WERI-Rb-1 (cell line): ENCODE data around the gene NIF3L1.

Experiments used
- DNase-seq: peaks from one replicate; pipeline ENCODE4 v3.0.0-alpha.2; 2020
- H3K27ac ChIP-seq: fragments of 250-450 bp; sonication (Bioruptor Pico); 2 replicates; pipeline ENCODE4 v1.5.1; 2020; ENCODE audit warnings: mild to moderate bottlenecking, moderate library complexity
- H3K27me3 ChIP-seq: fragments of 250-450 bp; sonication (Bioruptor Pico); 2 replicates; pipeline ENCODE4 v1.5.1; 2021; ENCODE audit warnings: mild to moderate bottlenecking, low read depth, moderate library complexity; ENCODE audit not compliant: insufficient read depth, severe bottlenecking
- H3K36me3 ChIP-seq: fragments of 250-450 bp; sonication (Bioruptor Pico); 2 replicates; pipeline ENCODE4 v1.5.1; 2020; ENCODE audit warnings: mild to moderate bottlenecking, moderate library complexity
- H3K4me3 ChIP-seq: 2 replicates; pipeline ENCODE4 v1.5.1; 2011; ENCODE audit warnings: low read depth, mild to moderate bottlenecking, control low read depth, low read length
- H3K9me3 ChIP-seq: fragments of 250-450 bp; sonication (Bioruptor Pico); 2 replicates; pipeline ENCODE4 v1.5.1; 2021; ENCODE audit warnings: mild to moderate bottlenecking, moderate library complexity; ENCODE audit not compliant: severe bottlenecking
- TF ChIP-seq, protein P1 (sequence below): IDR thresholded peaks from 2 replicates; pipeline ENCODE4 v1.5.1; 2011; ENCODE audit warnings: low read depth, mild to moderate bottlenecking, control low read depth, inconsistent platforms, low read length

Gene NIF3L1

DNA sequence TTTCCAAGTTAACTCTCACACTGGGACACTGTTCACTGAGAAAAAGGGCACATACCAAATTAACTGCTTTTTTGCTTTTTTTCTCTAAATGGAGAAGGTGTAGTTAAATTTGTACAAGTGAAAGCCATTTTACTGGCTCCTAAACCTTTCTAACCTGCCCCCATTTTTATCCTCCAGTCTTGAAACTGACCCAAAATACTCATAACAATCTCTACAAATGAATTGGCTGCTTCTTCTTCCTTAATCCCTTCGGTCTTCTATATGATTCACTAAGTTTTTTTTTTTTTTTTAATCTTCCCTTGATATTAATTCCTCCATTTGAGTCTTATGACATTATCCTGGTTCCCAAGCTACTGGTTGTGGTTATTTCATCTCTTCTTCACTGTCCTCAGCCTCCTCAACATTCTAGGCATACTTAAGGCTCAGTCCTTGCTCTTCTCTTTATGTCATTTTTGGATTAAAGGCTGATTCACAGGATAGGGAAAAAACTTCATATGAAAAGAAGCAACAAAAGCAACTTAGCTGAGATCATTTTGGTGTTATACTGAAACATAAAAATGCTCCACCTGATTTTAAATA, 54.4 kb downstream of the NIF3L1 start:
- DNase-seq: no peak
- Histone ChIP-seq H3K4me3 (no peak overlapping the region), H3K27ac (no peak overlapping the region), H3K27me3 (no peaks in the 10 kb centered on the region), H3K36me3 (peaks cover 45% of the 10 kb centered on the region), H3K9me3 (no peaks in the 10 kb centered on the region)
- TF ChIP-seq, protein P1, sequence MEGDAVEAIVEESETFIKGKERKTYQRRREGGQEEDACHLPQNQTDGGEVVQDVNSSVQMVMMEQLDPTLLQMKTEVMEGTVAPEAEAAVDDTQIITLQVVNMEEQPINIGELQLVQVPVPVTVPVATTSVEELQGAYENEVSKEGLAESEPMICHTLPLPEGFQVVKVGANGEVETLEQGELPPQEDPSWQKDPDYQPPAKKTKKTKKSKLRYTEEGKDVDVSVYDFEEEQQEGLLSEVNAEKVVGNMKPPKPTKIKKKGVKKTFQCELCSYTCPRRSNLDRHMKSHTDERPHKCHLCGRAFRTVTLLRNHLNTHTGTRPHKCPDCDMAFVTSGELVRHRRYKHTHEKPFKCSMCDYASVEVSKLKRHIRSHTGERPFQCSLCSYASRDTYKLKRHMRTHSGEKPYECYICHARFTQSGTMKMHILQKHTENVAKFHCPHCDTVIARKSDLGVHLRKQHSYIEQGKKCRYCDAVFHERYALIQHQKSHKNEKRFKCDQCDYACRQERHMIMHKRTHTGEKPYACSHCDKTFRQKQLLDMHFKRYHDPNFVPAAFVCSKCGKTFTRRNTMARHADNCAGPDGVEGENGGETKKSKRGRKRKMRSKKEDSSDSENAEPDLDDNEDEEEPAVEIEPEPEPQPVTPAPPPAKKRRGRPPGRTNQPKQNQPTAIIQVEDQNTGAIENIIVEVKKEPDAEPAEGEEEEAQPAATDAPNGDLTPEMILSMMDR: no peak

DNA sequence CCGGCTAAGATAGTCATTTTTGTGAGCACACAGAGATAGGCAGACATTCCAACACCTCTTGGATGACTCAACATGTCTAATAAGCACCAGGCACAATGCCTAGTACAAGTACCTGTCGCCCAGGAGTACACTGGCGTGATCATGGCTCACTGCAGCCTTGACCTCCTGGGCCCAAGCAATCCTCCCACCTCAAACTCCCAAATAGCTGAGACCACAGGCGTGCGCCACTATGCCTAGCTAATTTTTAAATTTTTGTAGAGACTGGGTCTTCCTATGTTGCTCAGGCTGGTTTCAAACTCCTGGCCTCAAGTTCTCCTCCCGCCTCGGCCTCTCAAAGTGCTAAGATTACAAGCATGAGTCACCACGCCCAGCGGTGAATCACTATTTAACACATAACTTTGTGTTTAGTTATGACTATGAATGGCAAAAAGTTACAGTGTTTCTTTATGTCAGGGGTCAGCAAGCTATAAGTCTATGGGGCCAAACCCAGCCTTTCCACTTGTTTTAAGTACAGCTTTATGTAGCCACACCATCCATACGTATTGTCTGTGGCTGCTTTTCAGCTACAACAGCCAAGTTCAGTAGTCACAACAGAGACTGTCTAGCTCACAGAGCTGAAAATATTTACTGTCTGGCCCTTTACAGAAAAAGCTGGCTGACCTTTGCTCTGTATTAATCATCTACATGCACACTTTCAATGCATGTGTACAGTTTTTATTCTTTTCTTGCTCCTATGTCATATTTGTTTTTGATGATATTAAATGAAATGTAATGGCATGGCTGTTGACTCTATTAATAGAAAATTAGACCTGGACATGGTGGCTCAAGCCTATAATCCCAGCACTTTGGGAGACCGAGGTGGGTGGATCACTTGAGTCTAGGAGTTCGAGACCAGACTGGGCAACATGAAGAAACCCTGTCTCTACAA, 55.6 kb downstream of the NIF3L1 start:
- Histone ChIP-seq H3K27ac (no peak overlapping the region), H3K36me3 (peaks cover 47% of the 10 kb centered on the region), H3K9me3 (no peaks in the 10 kb centered on the region), H3K27me3 (no peaks in the 10 kb centered on the region), H3K4me3 (no peak overlapping the region)
- TF ChIP-seq, protein P1: no peak
- no peak for DNase-seq

DNA sequence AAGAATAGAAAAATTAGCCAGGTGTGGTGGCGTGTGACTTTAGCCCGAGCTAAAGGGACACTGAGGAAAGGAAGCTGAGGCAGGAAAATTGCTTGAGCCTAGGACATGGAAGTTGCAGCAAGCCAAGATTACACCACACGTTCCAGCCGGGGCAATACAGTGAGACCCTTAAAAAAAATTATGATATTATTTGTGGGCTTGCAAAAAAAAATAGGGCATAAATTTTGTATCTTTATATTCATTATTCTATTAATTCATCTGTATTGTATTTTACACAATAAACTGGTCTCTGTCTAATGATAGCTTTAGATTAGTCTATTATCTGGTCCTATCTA, 56.2 kb downstream of the NIF3L1 start:
- no peak for DNase-seq
- Histone ChIP-seq H3K36me3 (peaks cover 42% of the 10 kb centered on the region), H3K4me3 (no peak overlapping the region), H3K27me3 (no peaks in the 10 kb centered on the region), H3K27ac (no peak overlapping the region), H3K9me3 (no peaks in the 10 kb centered on the region)
- TF ChIP-seq, protein P1: no peak

DNA sequence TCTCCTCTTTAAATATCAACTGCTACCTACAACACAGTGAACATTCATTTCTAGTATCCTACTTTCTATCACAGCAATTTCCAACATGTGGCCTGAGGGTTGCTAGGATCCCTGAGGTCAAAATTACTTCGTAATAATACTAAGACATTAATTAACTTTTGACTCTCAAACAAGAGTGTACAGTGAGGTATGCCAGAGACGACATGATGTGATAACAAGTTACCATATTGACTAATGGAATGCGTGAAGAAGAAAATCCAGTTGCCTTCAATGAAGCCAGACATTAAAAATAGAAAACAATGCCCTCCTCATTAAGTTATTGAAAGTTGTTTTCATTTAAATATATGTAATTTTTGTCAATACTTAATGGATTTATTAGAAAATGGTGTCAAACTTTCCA, 61.2 kb downstream of the NIF3L1 start:
- TF ChIP-seq, protein P1: no peak
- no peak overlapping the region for H3K4me3 ChIP-seq
- H3K9me3 ChIP-seq: no peaks in the 10 kb centered on the region
- no peaks in the 10 kb centered on the region for H3K27me3 ChIP-seq
- no peak for DNase-seq
- H3K27ac ChIP-seq: no peak overlapping the region
- peaks cover 37% of the 10 kb centered on the region for H3K36me3 ChIP-seq
